LNCaP clone FGC (cell line): Measurements from ENCODE around the gene BCL2.

Experiments
- DNase-seq: peaks from one replicate; pipeline ENCODE4 v3.0.0-alpha.2; 2011; ENCODE audit warnings: low read depth
- H3K4me3 ChIP-seq: 2 replicates; pipeline ENCODE4 v1.5.1; 2011; ENCODE audit warnings: mild to moderate bottlenecking, low read depth, low read length, control low read depth
- CTCF ChIP-seq: IDR thresholded peaks from 2 replicates; pipeline ENCODE4 v1.5.1; 2012; ENCODE audit warnings: mild to moderate bottlenecking; ENCODE audit not compliant: control insufficient read depth, insufficient read depth; ENCODE audit errors: extremely low read depth

The BCL2 gene

GRCh38 chr18:63155910-63156773 lies 163.4 kb downstream of the BCL2 start:
- no peak for DNase-seq
- no peak for TF ChIP-seq CTCF
- no peak overlapping the region for H3K4me3 ChIP-seq

- peak; percentile 81 for TF ChIP-seq CTCF
- no peak overlapping the region for H3K4me3 ChIP-seq
- DNase-seq = no peak
Observed at GRCh38 chr18:63155169-63155852, 164.3 kb downstream of the BCL2 start.

GRCh38 chr18:63154350-63155152 lies 165.0 kb downstream of the BCL2 start:
- TF ChIP-seq CTCF = no peak
- no peak overlapping the region for H3K4me3 ChIP-seq
- no peak for DNase-seq

- no peak for DNase-seq
- H3K4me3 ChIP-seq = no peak overlapping the region
- TF ChIP-seq CTCF = no peak
Observed at GRCh38 chr18:63152791-63153190, 166.8 kb downstream of the BCL2 start.

- no peak for TF ChIP-seq CTCF
- H3K4me3 ChIP-seq = no peak overlapping the region
- no peak for DNase-seq
Observed at GRCh38 chr18:63152096-63152495, 167.5 kb downstream of the BCL2 start.

GRCh38 chr18:63151539-63151938 lies 168.0 kb downstream of the BCL2 start:
- DNase-seq = no peak
- no peak overlapping the region for H3K4me3 ChIP-seq
- no peak for TF ChIP-seq CTCF
